D721Med (cell line): ENCODE results near the gene CLSTN2.

ENCODE experiments used
- DNase-seq: peaks from one replicate; pipeline ENCODE4 v3.0.0; 2011; ENCODE audit warnings: low spot score; ENCODE audit not compliant: insufficient read length
- FAIRE-seq: peaks from 2 replicates; lab custom pipeline; 2011; peaks lifted over from hg19 to GRCh38; lab: Jason Lieb, UNC
- CTCF ChIP-seq: IDR thresholded peaks from 2 replicates; pipeline ENCODE4 v1.5.1; 2012; ENCODE audit warnings: mild to moderate bottlenecking, control low read depth; ENCODE audit not compliant: insufficient read depth; ENCODE audit errors: missing control alignments

Gene CLSTN2

GRCh38 chr3:140580746-140581145 lies 645.8 kb downstream of the CLSTN2 start:
- TF ChIP-seq CTCF, result no peak
- FAIRE-seq (no peak), DNase-seq (no peak)

- TF ChIP-seq CTCF, result no peak
- FAIRE-seq (no peak), DNase-seq (no peak)
These were observed 649.6 kb downstream of the CLSTN2 start for GRCh38 chr3:140584549-140584948.

- FAIRE-seq (no peak), DNase-seq (no peak)
- no peak for TF ChIP-seq CTCF
These were observed 650.8 kb downstream of the CLSTN2 start for GRCh38 chr3:140585828-140586227.

- no peak for FAIRE-seq
These were observed 651.3 kb downstream of the CLSTN2 start for GRCh38 chr3:140586311-140586710.

GRCh38 chr3:140588558-140588957 lies 653.6 kb downstream of the CLSTN2 start:
- FAIRE-seq (no peak), DNase-seq (no peak)
- no peak for TF ChIP-seq CTCF

More at GRCh38 chr3:140586311-140586710, 651.3 kb downstream of the CLSTN2 start:
- no peak for DNase-seq
- no peak for TF ChIP-seq CTCF

- no peak for TF ChIP-seq CTCF
- FAIRE-seq (no peak), DNase-seq (no peak)
These were observed 658.8 kb downstream of the CLSTN2 start for GRCh38 chr3:140593766-140594165.

GRCh38 chr3:140595295-140595694 lies 660.3 kb downstream of the CLSTN2 start:
- FAIRE-seq (no peak), DNase-seq (no peak)
- TF ChIP-seq CTCF, result no peak
